ENCODE results near the gene RASSF8. TPM values are rescaled to one million over a fixed set of nuclear protein-coding genes. Genes with fewer than 3 reads are reported as not detected.

Gene RASSF8
- total and polyA plus RNA-seq, 2 of the 8 experiments (the other 6 are each of a cell fraction or from before 2014, with no cell fraction given) = 6.4 to 46.7 TPM

- no peak for TF ChIP-seq KDM4A (IDR thresholded peaks at IDR 0.05; ENCODE audit: low read depth, low read length, severe bottlenecking)
Observed at GRCh38 chr12:26118308-26118707, 159.8 kb downstream of the RASSF8 start (continued).
